ENCODE results near the gene CRTAC1.

GRCh38 chr10:97960269-97961056 is 70.0 kb downstream of the CRTAC1 start:
- TF ChIP-seq POLR2A (IDR thresholded peaks at IDR 0.05; ENCODE audit: low read depth) (no peak), CTCF (IDR thresholded peaks at IDR 0.05) (no peak), POLR2AphosphoS5 (IDR thresholded peaks at IDR 0.05) (no peak)
